Trophoblast cell (in vitro differentiated cells and primary cell): ENCODE results near the gene SAMD3.

Source experiments
- DNase-seq, 2 donors: peaks; one replicate each; pipeline ENCODE4 v3.0.0-alpha.2; 2016
- H2AFZ ChIP-seq: 2 replicates; pipeline ENCODE4 v1.6.1; 2013; ENCODE audit warnings: low read length, moderate library complexity, mild to moderate bottlenecking; ENCODE audit not compliant: insufficient read depth, poor library complexity
- H2AK5ac ChIP-seq: 2 replicates; pipeline ENCODE4 v1.6.1; 2013; ENCODE audit warnings: mild to moderate bottlenecking, low read length
- H2BK120ac ChIP-seq: 2 replicates; pipeline ENCODE4 v1.6.1; 2013; ENCODE audit warnings: low read length, mild to moderate bottlenecking, moderate library complexity; ENCODE audit not compliant: insufficient read depth, poor library complexity
- H2BK12ac ChIP-seq: 2 replicates; pipeline ENCODE4 v1.6.1; 2013; ENCODE audit warnings: mild to moderate bottlenecking, low read length, moderate library complexity
- H2BK5ac ChIP-seq: 2 replicates; pipeline ENCODE4 v1.6.1; 2013; ENCODE audit warnings: low read length, low read depth, moderate library complexity, mild to moderate bottlenecking; ENCODE audit not compliant: poor library complexity
- H3K14ac ChIP-seq: 2 replicates; pipeline ENCODE4 v1.6.1; 2013; ENCODE audit warnings: mild to moderate bottlenecking, low read length
- H3K18ac ChIP-seq: 2 replicates; pipeline ENCODE4 v1.6.1; 2013; ENCODE audit warnings: mild to moderate bottlenecking, low read length
- H3K23ac ChIP-seq: 2 replicates; pipeline ENCODE4 v1.6.1; 2013; ENCODE audit warnings: low read length
- H3K27ac ChIP-seq: 2 replicates; pipeline ENCODE4 v1.5.1; 2013; ENCODE audit warnings: low read depth, mild to moderate bottlenecking, inconsistent platforms, low read length, moderate library complexity
- H3K27me3 ChIP-seq: 2 replicates; pipeline ENCODE4 v1.6.1; 2013; ENCODE audit warnings: inconsistent platforms, mild to moderate bottlenecking, low read length, moderate library complexity; ENCODE audit not compliant: insufficient read depth
- H3K36me3 ChIP-seq, 2 experiments: 1 replicate in 1 of 2; 2 replicates in 1 of 2; pipeline ENCODE4 v1.6.1; 2013; ENCODE audit warnings: low read length in 2 of 2, mild to moderate bottlenecking in 2 of 2, moderate library complexity in 1 of 2; ENCODE audit not compliant: insufficient read depth in 2 of 2, control insufficient read depth in 1 of 2
- H3K4ac ChIP-seq: 2 replicates; pipeline ENCODE4 v1.6.1; 2013; ENCODE audit warnings: low read depth, mild to moderate bottlenecking, low read length, moderate library complexity
- H3K4me1 ChIP-seq, 2 experiments: 1 replicate in 1 of 2; 2 replicates in 1 of 2; pipeline ENCODE4 v1.6.1; 2013; ENCODE audit warnings: low read length in 2 of 2, mild to moderate bottlenecking in 2 of 2, moderate library complexity in 1 of 2; ENCODE audit not compliant: insufficient read depth in 2 of 2, control insufficient read depth in 1 of 2
- H3K4me2 ChIP-seq: 2 replicates; pipeline ENCODE4 v1.6.1; 2013; ENCODE audit warnings: inconsistent platforms, mild to moderate bottlenecking, low read length, moderate library complexity
- H3K4me3 ChIP-seq: 2 replicates; pipeline ENCODE4 v1.5.1; 2013; ENCODE audit warnings: mild to moderate bottlenecking, low read depth, low read length, inconsistent platforms
- H3K79me1 ChIP-seq: one replicate; pipeline ENCODE4 v1.6.1; 2013; ENCODE audit warnings: low read length
- H3K79me2 ChIP-seq: 2 replicates; pipeline ENCODE4 v1.6.1; 2013; ENCODE audit warnings: low read length, mild to moderate bottlenecking; ENCODE audit not compliant: control insufficient read depth, insufficient read depth, poor library complexity
- H3K9ac ChIP-seq: 2 replicates; pipeline ENCODE4 v1.6.1; 2013; ENCODE audit warnings: mild to moderate bottlenecking, low read length
- H3K9me3 ChIP-seq: 2 replicates; pipeline ENCODE4 v1.6.1; 2013; ENCODE audit warnings: low read depth, mild to moderate bottlenecking, control low read depth, inconsistent platforms, low read length; ENCODE audit not compliant: insufficient read depth
- H4K12ac ChIP-seq: 2 replicates; pipeline ENCODE4 v1.6.1; 2013; ENCODE audit warnings: low read depth, mild to moderate bottlenecking, low read length, moderate library complexity
- H4K8ac ChIP-seq: 2 replicates; pipeline ENCODE4 v1.6.1; 2013; ENCODE audit warnings: low read depth, mild to moderate bottlenecking, low read length, moderate library complexity
- H4K91ac ChIP-seq: one replicate; pipeline ENCODE4 v1.6.1; 2013; ENCODE audit warnings: low read depth, mild to moderate bottlenecking, low read length, moderate library complexity
- WGBS: extraction: QIAGEN DNeasy Blood & Tissue Kit; methylation state at CpG from one replicate; pipeline ENCODE4 v1.1.7; 2013; ENCODE audit warnings: missing lambda C conversion rate; ENCODE audit not compliant: insufficient read length, insufficient coverage; ENCODE audit errors: extremely low coverage; 5-methylcytosine and 5-hydroxymethylcytosine counted together

The SAMD3 gene

GRCh38 chr6:130190701-130191690 is 31.8 kb downstream of the SAMD3 start:
- no peak for DNase-seq
- Histone ChIP-seq H2BK120ac (no peak overlapping the region), H2BK12ac (no peak overlapping the region), H2AFZ (no peak overlapping the region), H3K4me1 (no peaks in the 10 kb centered on the region), H2BK5ac (no peak overlapping the region), H3K9me3 (no peaks in the 10 kb centered on the region), H4K91ac (no peak overlapping the region), H3K79me2 (no peaks in the 10 kb centered on the region), H3K27me3 (no peaks in the 10 kb centered on the region), H3K4me3 (no peak overlapping the region), H4K12ac (no peak overlapping the region), H2AK5ac (no peak overlapping the region), H3K4ac (no peak overlapping the region), H3K23ac (no peak overlapping the region), H3K14ac (no peak overlapping the region), H4K8ac (no peak overlapping the region), H3K4me2 (no peak overlapping the region), H3K9ac (no peak overlapping the region), H3K36me3 (no peaks in the 10 kb centered on the region), H3K79me1 (no peaks in the 10 kb centered on the region), H3K18ac (no peak overlapping the region), H3K27ac (no peak overlapping the region)
- WGBS = 100% methylated on average over 1 of the region's 8 CpGs

GRCh38 chr6:130189531-130190397 is 33.0 kb downstream of the SAMD3 start:
- H2BK5ac ChIP-seq = no peak overlapping the region
- H3K9me3 ChIP-seq = no peaks in the 10 kb centered on the region
- H3K4me1 ChIP-seq = no peaks in the 10 kb centered on the region
- no peak overlapping the region for H4K8ac ChIP-seq
- H3K9ac ChIP-seq = no peak overlapping the region
- H3K27me3 ChIP-seq = no peaks in the 10 kb centered on the region
- no peak overlapping the region for H3K4me3 ChIP-seq
- no peak overlapping the region for H3K4me2 ChIP-seq
- no peak overlapping the region for H2AK5ac ChIP-seq
- H3K4ac ChIP-seq = no peak overlapping the region
- no peak overlapping the region for H4K91ac ChIP-seq
- H3K27ac ChIP-seq = no peak overlapping the region
- DNase-seq = no peak
- H3K23ac ChIP-seq = no peak overlapping the region
- H3K79me1 ChIP-seq = no peaks in the 10 kb centered on the region
- no peak overlapping the region for H3K14ac ChIP-seq
- no peaks in the 10 kb centered on the region for H3K36me3 ChIP-seq
- H3K79me2 ChIP-seq = no peaks in the 10 kb centered on the region
- WGBS = no CpG with 5 or more reads among the region's 8 CpGs
- H2AFZ ChIP-seq = no peak overlapping the region
- no peak overlapping the region for H3K18ac ChIP-seq
- no peak overlapping the region for H4K12ac ChIP-seq
- no peak overlapping the region for H2BK12ac ChIP-seq
- no peak overlapping the region for H2BK120ac ChIP-seq

GRCh38 chr6:130188207-130188899 is 34.4 kb downstream of the SAMD3 start:
- DNase-seq = no peak

More at GRCh38 chr6:130188207-130188899, 34.4 kb downstream of the SAMD3 start:
- Histone ChIP-seq H3K23ac (no peak overlapping the region), H2AFZ (no peak overlapping the region), H3K14ac (no peak overlapping the region), H4K12ac (no peak overlapping the region), H4K8ac (no peak overlapping the region), H3K79me1 (no peaks in the 10 kb centered on the region), H3K9me3 (no peaks in the 10 kb centered on the region), H3K4me3 (no peak overlapping the region), H3K36me3 (no peaks in the 10 kb centered on the region), H2BK120ac (no peak overlapping the region), H2AK5ac (no peak overlapping the region), H3K9ac (no peak overlapping the region), H2BK12ac (no peak overlapping the region), H3K79me2 (no peaks in the 10 kb centered on the region), H4K91ac (no peak overlapping the region), H3K4me1 (peaks cover 2 to 4% of the 10 kb centered on the region in 2 experiments), H3K4me2 (no peak overlapping the region), H2BK5ac (no peak overlapping the region), H3K27ac (no peak overlapping the region), H3K27me3 (no peaks in the 10 kb centered on the region), H3K18ac (no peak overlapping the region), H3K4ac (no peak overlapping the region)
- WGBS = no CpG with 5 or more reads among the region's 6 CpGs
